DND-41 (cell line): ENCODE measurements around the gene TRPV6.

Source experiments
- CTCF ChIP-seq: IDR thresholded peaks from 2 replicates; pipeline ENCODE4 v1.5.1; 2012; ENCODE audit warnings: borderline replicate concordance, low read length, moderate library complexity, mild to moderate bottlenecking; ENCODE audit not compliant: poor library complexity, severe bottlenecking; ENCODE audit errors: extremely low read depth
- EZH2 ChIP-seq: IDR thresholded peaks from 3 replicates; pipeline ENCODE4 v1.6.1; 2012; ENCODE audit warnings: borderline replicate concordance, low read depth, mild to moderate bottlenecking, moderate library complexity, low read length, inconsistent platforms; ENCODE audit not compliant: severe bottlenecking

GRCh38 chr7:142833174-142834048, 52.1 kb downstream of the TRPV6 start:
- TF ChIP-seq EZH2 (no peak), CTCF (no peak)
